Liver (tissue), 9 donors: Measurements from ENCODE around the gene ROBO3. TPM values are rescaled to one million over a fixed set of nuclear protein-coding genes. Genes with fewer than 3 reads are reported as not detected.

Source experiments
- DNase-seq: peaks from one replicate; pipeline ENCODE4 v3.0.0-alpha.2; 2017; ENCODE audit warnings: low spot score
- H3K27ac ChIP-seq, 2 donors: one replicate each; pipeline ENCODE4 v1.7.0; 2013; ENCODE audit warnings: inconsistent platforms in 2 of 2, low read length in 2 of 2, control low read depth in 1 of 2, low read depth in 1 of 2, mild to moderate bottlenecking in 1 of 2
- H3K27me3 ChIP-seq, 4 donors: one replicate each; pipeline versions ENCODE4 v1.6.1 to v1.7.0; 2013; ENCODE audit warnings: low read length in 3 of 4, inconsistent platforms in 1 of 4, mild to moderate bottlenecking in 1 of 4, moderate library complexity in 1 of 4; ENCODE audit not compliant: control insufficient read depth in 4 of 4, insufficient read depth in 4 of 4
- H3K36me3 ChIP-seq, 4 donors: one replicate each; pipeline versions ENCODE4 v1.6.1 to v1.7.0; 2013; ENCODE audit warnings: low read length in 3 of 4, mild to moderate bottlenecking in 3 of 4, low read depth in 1 of 4, moderate library complexity in 1 of 4; ENCODE audit not compliant: control insufficient read depth in 4 of 4, insufficient read depth in 3 of 4
- H3K4me1 ChIP-seq, 4 donors: one replicate each; pipeline versions ENCODE4 v1.6.1 to v1.7.0; 2013; ENCODE audit warnings: low read length in 3 of 4, mild to moderate bottlenecking in 3 of 4, moderate library complexity in 1 of 4; ENCODE audit not compliant: control insufficient read depth in 4 of 4, insufficient read depth in 4 of 4
- H3K4me3 ChIP-seq, 3 donors: one replicate each; pipeline versions ENCODE4 v1.6.1 to v1.7.0; 2013; ENCODE audit warnings: low read length in 3 of 3, control low read depth in 1 of 3, low read depth in 1 of 3, mild to moderate bottlenecking in 1 of 3
- H3K9ac ChIP-seq, 2 donors: one replicate each; pipeline ENCODE4 v1.7.0; 2013; ENCODE audit warnings: low read length in 2 of 2, mild to moderate bottlenecking in 2 of 2, moderate library complexity in 2 of 2, control low read depth in 1 of 2, low read depth in 1 of 2
- H3K9me3 ChIP-seq, 4 donors: one replicate each; pipeline versions ENCODE4 v1.6.1 to v1.7.0; 2013; ENCODE audit warnings: low read length in 3 of 4; ENCODE audit not compliant: control insufficient read depth in 4 of 4
- ATF3 ChIP-seq: IDR thresholded peaks from 2 replicates; pipeline ENCODE4 v1.6.1; 2016; ENCODE audit warnings: antibody characterized with exemption
- CTCF ChIP-seq: fragments of 150-350 bp; IDR thresholded peaks from 2 replicates; pipeline ENCODE4 v1.5.1; 2017; ENCODE audit warnings: improper control_type of control experiment, low read depth, low read length; ENCODE audit not compliant: missing input control
- EGR1 ChIP-seq, 2 donors: IDR thresholded peaks; 2 replicates each; pipeline ENCODE4 v1.6.1; 2016 to 2018; ENCODE audit warnings: antibody characterized with exemption in 2 of 2, low read depth in 2 of 2
- FOXA1 ChIP-seq: IDR thresholded peaks from 2 replicates; pipeline ENCODE4 v1.6.1; 2016; ENCODE audit warnings: antibody characterized with exemption
- GABPA ChIP-seq, 2 donors: IDR thresholded peaks in 1 of 2; conservative IDR thresholded peaks in 1 of 2; 2 replicates each; pipeline ENCODE4 v1.6.1; 2016; ENCODE audit warnings: antibody characterized with exemption in 2 of 2, mild to moderate bottlenecking in 1 of 2, moderate library complexity in 1 of 2
- HNF4A ChIP-seq, 2 donors: conservative IDR thresholded peaks; 2 replicates each; pipeline ENCODE4 v1.6.1; 2016; ENCODE audit warnings: antibody characterized with exemption in 2 of 2, mild to moderate bottlenecking in 2 of 2
- HNF4G ChIP-seq: IDR thresholded peaks from 2 replicates; pipeline ENCODE4 v1.6.1; 2016; ENCODE audit warnings: antibody characterized with exemption
- JUND ChIP-seq, 2 donors: IDR thresholded peaks; 2 replicates each; pipeline ENCODE4 v1.6.1; 2016; ENCODE audit warnings: antibody characterized with exemption in 2 of 2
- MAX ChIP-seq: IDR thresholded peaks from 2 replicates; pipeline ENCODE4 v1.6.1; 2016; ENCODE audit warnings: antibody characterized with exemption
- NR2F2 ChIP-seq: IDR thresholded peaks from 2 replicates; pipeline ENCODE4 v1.6.1; 2016; ENCODE audit warnings: antibody characterized with exemption
- RAD21 ChIP-seq, 2 donors: IDR thresholded peaks; 2 replicates each; pipeline ENCODE4 v1.6.1; 2016; ENCODE audit warnings: antibody characterized with exemption in 2 of 2, mild to moderate bottlenecking in 2 of 2
- SP1 ChIP-seq: IDR thresholded peaks from 2 replicates; pipeline ENCODE4 v1.6.1; 2018; ENCODE audit warnings: antibody characterized with exemption, mild to moderate bottlenecking
- TAF1 ChIP-seq: conservative IDR thresholded peaks from 2 replicates; pipeline ENCODE4 v1.6.1; 2016; ENCODE audit warnings: antibody characterized with exemption, mild to moderate bottlenecking
- YY1 ChIP-seq: IDR thresholded peaks from 2 replicates; pipeline ENCODE4 v1.6.1; 2016; ENCODE audit warnings: antibody characterized with exemption, mild to moderate bottlenecking
- ZBTB33 ChIP-seq: IDR thresholded peaks from 2 replicates; pipeline ENCODE4 v1.6.1; 2016; ENCODE audit warnings: antibody characterized with exemption
- WGBS: extraction: QIAGEN DNeasy Blood & Tissue Kit; methylation state at CpG from one replicate; pipeline ENCODE4 v1.1.7; 2013; 5-methylcytosine and 5-hydroxymethylcytosine counted together
- polyA plus RNA-seq, 2 donors: library from polyadenylated mRNA; stranded (reverse) in 1 of 2; unstranded in 1 of 2; fragments of 200-250 nt in 1 of 2; fragments of >200 nt in 1 of 2; fragmentation: Nextera tagmentation in 1 of 2; extraction: Ambion mirVana in 1 of 2; gene quantifications; one replicate each; pipeline versions ENCODE4 v1.2.1 to v1.2.3, GENCODE V29; 2013 to 2015
- total RNA-seq, 2 donors: library from RNA; depleted of rRNA; stranded (reverse); fragments of >200 nt; gene quantifications; one replicate each; pipeline ENCODE4 v1.2.3, GENCODE V29; 2014
- donor health status: healthy.
- donor health status: healthy.
- donor health status: healthy.
- donor health status: healthy.
- donor health status: healthy.

ROBO3 gene
- total and polyA plus RNA-seq, 4 donors: 1.1 to 2.2 (median 1.4) TPM

- H3K27ac ChIP-seq: no peak overlapping the region
Measured at GRCh38 chr11:124823512-124824376, 41.5 kb upstream of the ROBO3 start.

GRCh38 chr11:124825876-124826275 lies 39.4 kb upstream of the ROBO3 start:
- H3K27ac ChIP-seq: no peak overlapping the region
- no peak for DNase-seq
- TF ChIP-seq YY1 (no peak), ZBTB33 (no peak), HNF4A (conservative IDR thresholded peaks at IDR 0.05) (no peak), JUND (IDR thresholded peaks at IDR 0.05) (no peak), RAD21 (IDR thresholded peaks at IDR 0.05) (no peak), TAF1 (no peak), MAX (no peak), GABPA (IDR thresholded peaks at IDR 0.05 in 1 of 2, conservative IDR thresholded peaks at IDR 0.05 in 1 of 2) (no peak), ATF3 (no peak), CTCF (no peak), HNF4G (no peak)
- no peaks in the 10 kb centered on the region for H3K36me3 ChIP-seq
- no peak overlapping the region for H3K4me3 ChIP-seq
- WGBS: 63% methylated on average over 3 of the region's 3 CpGs
- H3K9ac ChIP-seq: no peak overlapping the region
- no peaks in the 10 kb centered on the region for H3K4me1 ChIP-seq
- no peaks in the 10 kb centered on the region for H3K27me3 ChIP-seq
- no peaks in the 10 kb centered on the region for H3K9me3 ChIP-seq

More at GRCh38 chr11:124823512-124824376, 41.5 kb upstream of the ROBO3 start:
- WGBS: 56% methylated on average over 8 of the region's 8 CpGs
- Histone ChIP-seq H3K4me1 (no peaks in the 10 kb centered on the region), H3K9me3 (no peaks in the 10 kb centered on the region), H3K36me3 (no peaks in the 10 kb centered on the region), H3K4me3 (no peak overlapping the region), H3K9ac (no peak overlapping the region), H3K27me3 (no peaks in the 10 kb centered on the region)
- DNase-seq: no peak
- TF ChIP-seq EGR1 (IDR thresholded peaks at IDR 0.05; ENCODE audit: low read depth in 2 of 2): no peak
- TF ChIP-seq SP1: no peak
- no peak for TF ChIP-seq YY1
- TF ChIP-seq FOXA1: no peak
- no peak for TF ChIP-seq CTCF
- TF ChIP-seq MAX: no peak
- no peak for TF ChIP-seq NR2F2
